ENCODE measurements around the gene MYO16.

GRCh38 chr13:108780706-108781105 lies 151.3 kb downstream of the MYO16 start:
- TF ChIP-seq CTCF (conservative IDR thresholded peaks at IDR 0.05 in 1 of 2, IDR thresholded peaks at IDR 0.05 in 1 of 2; ENCODE audit: low read depth in 1 of 2, low read length in 2 of 2): no peak
- no peak for TF ChIP-seq EZH2 (IDR thresholded peaks at IDR 0.05; ENCODE audit: low read length, missing control alignments)
